DMS53 treated with DMSO at 0.1 percent for 48 hours (cell line): ENCODE data around the gene UBAC2.

Experiments
- DNase-seq: peaks from one replicate; lab custom pipeline; 2025; ENCODE audit not compliant: unreplicated experiment; lab: John Stamatoyannopoulos, UW

The UBAC2 gene

GRCh38 chr13:99266827-99267226 is 66.2 kb downstream of the UBAC2 start:
- DNase-seq, result no peak

GRCh38 chr13:99267927-99268326 is 67.3 kb downstream of the UBAC2 start:
- no peak for DNase-seq

- DNase-seq, result no peak
Observed at GRCh38 chr13:99268822-99269221, 68.2 kb downstream of the UBAC2 start.

GRCh38 chr13:99269627-99270241 is 69.1 kb downstream of the UBAC2 start:
- no peak for DNase-seq

GRCh38 chr13:99270518-99270917 is 69.9 kb downstream of the UBAC2 start:
- no peak for DNase-seq

GRCh38 chr13:99271249-99271648 is 70.6 kb downstream of the UBAC2 start:
- no peak for DNase-seq

- DNase-seq, result no peak
Observed at GRCh38 chr13:99272481-99272880, 71.8 kb downstream of the UBAC2 start.

- DNase-seq, result no peak
Observed at GRCh38 chr13:99273128-99273527, 72.5 kb downstream of the UBAC2 start.

- DNase-seq, result no peak
Observed at GRCh38 chr13:99275093-99275469, 74.4 kb downstream of the UBAC2 start.

GRCh38 chr13:99276706-99277105 is 76.1 kb downstream of the UBAC2 start:
- no peak for DNase-seq

GRCh38 chr13:99277629-99278028 is 77.0 kb downstream of the UBAC2 start:
- DNase-seq, result no peak

GRCh38 chr13:99278200-99278599 is 77.5 kb downstream of the UBAC2 start:
- no peak for DNase-seq

GRCh38 chr13:99278843-99279242 is 78.2 kb downstream of the UBAC2 start:
- no peak for DNase-seq

- no peak for DNase-seq
Observed at GRCh38 chr13:99279637-99280036, 79.0 kb downstream of the UBAC2 start.

- DNase-seq, result no peak
Observed at GRCh38 chr13:99280166-99280565, 79.5 kb downstream of the UBAC2 start.

- DNase-seq, result no peak
Observed at GRCh38 chr13:99281811-99282263, 81.2 kb downstream of the UBAC2 start.

GRCh38 chr13:99282264-99283231 is 81.9 kb downstream of the UBAC2 start:
- no peak for DNase-seq

- DNase-seq, result no peak
Observed at GRCh38 chr13:99285432-99286182, 85.0 kb downstream of the UBAC2 start.

GRCh38 chr13:99287551-99287950 is 86.9 kb downstream of the UBAC2 start:
- DNase-seq, result no peak

GRCh38 chr13:99288089-99288488 is 87.4 kb downstream of the UBAC2 start:
- DNase-seq, result no peak

GRCh38 chr13:99289271-99289670 is 88.6 kb downstream of the UBAC2 start:
- DNase-seq, result no peak
